Measurements from ENCODE around the gene IPO11.
"Not testable (repeated sequence)": the region's sequence is repeated elsewhere in the genome, so short reads cannot be mapped to it uniquely, and the experiment has no call there.

Gene IPO11

GRCh38 chr5:62520812-62521211 is 108.2 kb downstream of the IPO11 start:
- not testable (repeated sequence) for DNase-seq

- DNase-seq = no peak
Measured at GRCh38 chr5:62521319-62521718, 108.8 kb downstream of the IPO11 start.

GRCh38 chr5:62522811-62523210 is 110.2 kb downstream of the IPO11 start:
- DNase-seq = no peak

- no peak for DNase-seq
Measured at GRCh38 chr5:62533597-62533996, 121.0 kb downstream of the IPO11 start.

GRCh38 chr5:62534461-62535236 is 122.1 kb downstream of the IPO11 start:
- no peak for DNase-seq

- DNase-seq = no peak
Measured at GRCh38 chr5:62536232-62536631, 123.7 kb downstream of the IPO11 start.

GRCh38 chr5:62536783-62537182 is 124.2 kb downstream of the IPO11 start:
- no peak for DNase-seq

- peak; percentile 61 for DNase-seq
Measured at GRCh38 chr5:62538017-62538942, 125.7 kb downstream of the IPO11 start.

GRCh38 chr5:62542720-62543119 is 130.2 kb downstream of the IPO11 start:
- no peak for DNase-seq

- no peak for DNase-seq
Measured at GRCh38 chr5:62547945-62548630, 135.5 kb downstream of the IPO11 start.

GRCh38 chr5:62550103-62550502 is 137.5 kb downstream of the IPO11 start:
- DNase-seq = no peak

- no peak for DNase-seq
Measured at GRCh38 chr5:62555930-62556329, 143.4 kb downstream of the IPO11 start.

- no peak for DNase-seq
Measured at GRCh38 chr5:62558941-62559340, 146.4 kb downstream of the IPO11 start.

- no peak for DNase-seq
Measured at GRCh38 chr5:62560786-62561185, 148.2 kb downstream of the IPO11 start.

- DNase-seq = no peak
Measured at GRCh38 chr5:62561896-62562295, 149.3 kb downstream of the IPO11 start.

GRCh38 chr5:62562867-62563266 is 150.3 kb downstream of the IPO11 start:
- DNase-seq = no peak

- no peak for DNase-seq
Measured at GRCh38 chr5:62564101-62564500, 151.5 kb downstream of the IPO11 start.

GRCh38 chr5:62565740-62566139 is 153.2 kb downstream of the IPO11 start:
- not testable (repeated sequence) for DNase-seq

GRCh38 chr5:62568143-62568542 is 155.6 kb downstream of the IPO11 start:
- DNase-seq = no peak

- no peak for DNase-seq
Measured at GRCh38 chr5:62568800-62569432, 156.4 kb downstream of the IPO11 start.

GRCh38 chr5:62569470-62569869 is 156.9 kb downstream of the IPO11 start:
- peak; percentile 72 for DNase-seq

GRCh38 chr5:62572918-62573514 is 160.5 kb downstream of the IPO11 start:
- DNase-seq = no peak
